ENCODE results near the gene CLIC3.

- TF ChIP-seq RARB (CRISPR knock-in tag; IDR thresholded peaks at IDR 0.05) = no peak
- no peak for TF ChIP-seq ZNF565 (CRISPR knock-in tag; conservative IDR thresholded peaks at IDR 0.05; ENCODE audit: low read depth)
- TF ChIP-seq TCF4 (CRISPR knock-in tag; IDR thresholded peaks at IDR 0.05; ENCODE audit: borderline replicate concordance) = no peak
- TF ChIP-seq CREB5 (CRISPR knock-in tag; IDR thresholded peaks at IDR 0.05; ENCODE audit: low read depth) = no peak
Observed at GRCh38 chr9:136994180-136994887, 2.0 kb downstream of the CLIC3 start.
